Cardiac muscle cell (in vitro differentiated cells and primary cell): ENCODE results near the gene UCP3. TPM values are rescaled to one million over a fixed set of nuclear protein-coding genes. Genes with fewer than 3 reads are reported as not detected.

Experiments used
- DNase-seq, 2 donors: peaks; one replicate each; pipeline versions ENCODE4 v3.0.0 to v3.0.0-alpha.2; 2010 to 2017; ENCODE audit warnings: low read depth in 1 of 2, low spot score in 1 of 2
- H3K27ac ChIP-seq: fragments of 200-600 bp; sonication (generic); 2 replicates; pipeline ENCODE4 v1.5.1; 2016
- H3K27me3 ChIP-seq: fragments of 200-600 bp; sonication (generic); 2 replicates; pipeline ENCODE4 v1.6.0; 2016; ENCODE audit warnings: control low read depth
- H3K36me3 ChIP-seq: fragments of 200-600 bp; sonication (generic); 2 replicates; pipeline ENCODE4 v1.5.1; 2016; ENCODE audit warnings: control low read depth
- H3K4me1 ChIP-seq: fragments of 200-600 bp; sonication (generic); 2 replicates; pipeline ENCODE4 v1.8.1; 2017; ENCODE audit warnings: low read depth, mild to moderate bottlenecking, mixed run types
- H3K4me3 ChIP-seq: fragments of 200-600 bp; sonication (generic); 2 replicates; pipeline ENCODE4 v1.5.1; 2016; ENCODE audit warnings: mild to moderate bottlenecking
- H3K9me3 ChIP-seq: fragments of 200-600 bp; sonication (generic); 2 replicates; pipeline ENCODE4 v1.5.1; 2017; ENCODE audit warnings: low read depth, mild to moderate bottlenecking, control low read depth
- CTCF ChIP-seq: IDR thresholded peaks from 2 replicates; pipeline ENCODE4 v1.5.1; 2012; ENCODE audit warnings: low read depth, mild to moderate bottlenecking, low read length
- polyA plus RNA-seq: library from polyadenylated mRNA; unstranded; fragments of >200 nt; fragmentation: Nextera tagmentation; extraction: Ambion mirVana; gene quantifications from 2 replicates; pipeline ENCODE4 v1.2.1, GENCODE V29; 2016
- total RNA-seq: library from RNA; depleted of rRNA; stranded (reverse); fragments of >200 nt; gene quantifications from 2 replicates; pipeline ENCODE4 v1.2.3, GENCODE V29; 2016

UCP3 gene
- total and polyA plus RNA-seq, 2 experiments from 2014 or later = 0.95 to 2.0 TPM

DNA sequence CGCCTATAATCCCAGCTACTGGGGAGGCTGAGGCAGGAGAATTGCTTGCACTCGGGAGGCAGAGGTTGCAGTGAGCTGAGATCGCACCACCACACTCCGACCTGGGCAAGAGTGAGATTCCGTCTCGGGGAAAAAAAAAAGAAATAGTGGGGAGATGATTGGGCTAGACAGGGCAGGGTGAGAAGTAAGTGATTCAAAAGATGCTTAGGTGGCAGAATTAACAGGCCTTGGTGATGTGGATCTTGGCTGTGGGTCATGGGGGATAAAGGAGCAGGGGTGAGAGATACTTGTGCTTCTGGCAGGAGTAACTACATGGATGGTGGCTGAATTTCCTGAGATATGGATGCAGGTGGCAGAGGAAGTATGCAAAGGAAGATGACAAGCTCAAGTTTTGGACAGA is 13.1 kb upstream of the UCP3 start:
- Histone ChIP-seq H3K4me3 (no peak overlapping the region), H3K27me3 (no peaks in the 10 kb centered on the region), H3K9me3 (no peaks in the 10 kb centered on the region), H3K4me1 (peaks cover 13% of the 10 kb centered on the region), H3K36me3 (no peaks in the 10 kb centered on the region), H3K27ac (no peak overlapping the region)
- no peak for DNase-seq
- TF ChIP-seq CTCF = no peak

- H3K4me1 ChIP-seq = peaks cover 13% of the 10 kb centered on the region
- no peak overlapping the region for H3K27ac ChIP-seq
- H3K9me3 ChIP-seq = no peaks in the 10 kb centered on the region
- DNase-seq = no peak
- TF ChIP-seq CTCF = no peak
- no peaks in the 10 kb centered on the region for H3K36me3 ChIP-seq
- H3K4me3 ChIP-seq = no peak overlapping the region
- no peaks in the 10 kb centered on the region for H3K27me3 ChIP-seq
Observed at GRCh38 chr11:74020539-74020938, 11.7 kb upstream of the UCP3 start.

GRCh38 chr11:74019860-74020259 is 11.0 kb upstream of the UCP3 start:
- no peak overlapping the region for H3K4me3 ChIP-seq
- H3K4me1 ChIP-seq = peaks cover 13% of the 10 kb centered on the region
- no peak for TF ChIP-seq CTCF
- H3K27ac ChIP-seq = no peak overlapping the region
- H3K27me3 ChIP-seq = no peaks in the 10 kb centered on the region
- no peaks in the 10 kb centered on the region for H3K36me3 ChIP-seq
- no peak for DNase-seq
- no peaks in the 10 kb centered on the region for H3K9me3 ChIP-seq

- Histone ChIP-seq H3K36me3 (no peaks in the 10 kb centered on the region), H3K4me3 (no peak overlapping the region), H3K27ac (peak overlapping the region; percentile 25), H3K27me3 (no peaks in the 10 kb centered on the region), H3K4me1 (peaks cover 13% of the 10 kb centered on the region), H3K9me3 (no peaks in the 10 kb centered on the region)
- TF ChIP-seq CTCF = no peak
- no peak for DNase-seq
Observed at GRCh38 chr11:74019104-74019738, 10.3 kb upstream of the UCP3 start.

GRCh38 chr11:74018331-74019005 is 9.6 kb upstream of the UCP3 start:
- DNase-seq = peak; percentile 33 to 98
- Histone ChIP-seq H3K36me3 (no peaks in the 10 kb centered on the region), H3K9me3 (no peaks in the 10 kb centered on the region), H3K4me1 (peaks cover 13% of the 10 kb centered on the region), H3K4me3 (no peak overlapping the region), H3K27ac (peak overlapping the region; percentile 35), H3K27me3 (no peaks in the 10 kb centered on the region)
- TF ChIP-seq CTCF = no peak
